Transverse colon (tissue), 4 donors: ENCODE results near the gene CXXC4. TPM values are rescaled to one million over a fixed set of nuclear protein-coding genes. Genes with fewer than 3 reads are reported as not detected.

ENCODE experiments used
- DNase-seq: peaks from one replicate; pipeline ENCODE4 v3.0.0-alpha.2; 2019
- H3K27ac ChIP-seq, 4 donors: fragments of 200-600 bp; sonication (generic); 2 replicates each; pipeline ENCODE4 v1.5.1; 2016 to 2018; ENCODE audit warnings: inconsistent platforms in 4 of 4
- H3K27me3 ChIP-seq: fragments of 200-600 bp; sonication (generic); 2 replicates; pipeline ENCODE4 v1.5.1; 2017; ENCODE audit warnings: inconsistent platforms
- H3K36me3 ChIP-seq, 4 donors: fragments of 200-600 bp; sonication (generic); 2 replicates each; pipeline ENCODE4 v1.5.1; 2017 to 2019; ENCODE audit warnings: inconsistent platforms in 4 of 4
- H3K4me1 ChIP-seq, 4 donors: fragments of 200-600 bp; sonication (generic); 2 replicates each; pipeline ENCODE4 v1.5.1; 2017 to 2020; ENCODE audit warnings: inconsistent platforms in 4 of 4
- H3K4me3 ChIP-seq, 4 donors: fragments of 200-600 bp; sonication (generic); 1 replicate in 1 of 4; 2 replicates in 3 of 4; pipeline versions ENCODE4 v1.5.1 to v1.6.1; 2017 to 2019; ENCODE audit warnings: inconsistent platforms in 4 of 4
- H3K9me3 ChIP-seq, 2 donors: fragments of 200-600 bp; sonication (generic); 2 replicates each; pipeline ENCODE4 v1.5.1; 2017 to 2019; ENCODE audit warnings: inconsistent platforms in 2 of 2
- CTCF ChIP-seq, 5 experiments: fragments of 200-600 bp in 3 of 5; fragments of 450-650 bp in 2 of 5; sonication (generic) in 3 of 5; IDR thresholded peaks; 1 replicate in 2 of 5; 2 replicates in 3 of 5; pipeline ENCODE4 v1.5.1; 2016 to 2017; ENCODE audit warnings: antibody characterized with exemption in 5 of 5, inconsistent platforms in 3 of 5, mild to moderate bottlenecking in 2 of 5, moderate library complexity in 1 of 5
- EP300 ChIP-seq: sonication (generic); formaldehyde crosslinking; IDR thresholded peaks from one replicate; pipeline ENCODE4 v1.6.1; 2017; ENCODE audit warnings: antibody characterized with exemption, low read depth
- POLR2A ChIP-seq: fragments of 450-650 bp; IDR thresholded peaks from one replicate; pipeline ENCODE4 v1.6.1; 2016; ENCODE audit warnings: antibody characterized with exemption, mild to moderate bottlenecking, moderate library complexity
- POLR2AphosphoS5 ChIP-seq, 3 donors: sonication (generic); formaldehyde crosslinking; IDR thresholded peaks; one replicate each; pipeline ENCODE4 v1.6.1; 2016; ENCODE audit warnings: antibody characterized with exemption in 3 of 3
- WGBS, 2 donors: methylation state at CpG; one replicate each; pipeline ENCODE4 v1.1.5; 2018; ENCODE audit warnings: low coverage in 1 of 2; 5-methylcytosine and 5-hydroxymethylcytosine counted together
- in situ Hi-C, 4 donors: fragments of 200-750 bp; cut with MboI; loops; one replicate each; pipeline versions ENCODE4 v1.15.0 to v1.15.1; 2017; ENCODE audit warnings: low sequenced_read_pairs in 3 of 4, low pct_ligation_motif_present in 1 of 4, low pct_unique_long_range_greater_than_20kb in 1 of 4
- intact Hi-C: fragments of 100-400 bp; cut with DNase I; formaldehyde crosslinking; loops from one replicate; pipeline ENCODE4 v1.15.1; 2023; ENCODE audit warnings: low total_unique reads
- total RNA-seq, 4 donors: library from RNA; depleted of rRNA; stranded (reverse); fragments of >200 nt; gene quantifications; one replicate each; pipeline ENCODE4 v1.1.0, GENCODE V29; 2016

The CXXC4 gene
- total RNA-seq, 4 donors from 2014 or later = 0.96 to 1.7 TPM; not detected in 2

- in situ Hi-C loops (no loop called here), intact Hi-C loops (no loop called here)
- H3K27ac ChIP-seq = no peak overlapping the region
- no peak overlapping the region for H3K4me3 ChIP-seq
- TF ChIP-seq CTCF (IDR thresholded peaks at IDR 0.05) (no peak), POLR2A (no peak), EP300 (no peak), POLR2AphosphoS5 (IDR thresholded peaks at IDR 0.05) (no peak)
- WGBS, 2 donors = 76 to 86% methylated on average over 2 of the region's 2 CpGs
- H3K9me3 ChIP-seq = no peaks in the 10 kb centered on the region
- no peaks in the 10 kb centered on the region for H3K36me3 ChIP-seq
- DNase-seq = no peak
- H3K27me3 ChIP-seq = no peaks in the 10 kb centered on the region
- H3K4me1 ChIP-seq = no peaks in the 10 kb centered on the region
Measured at GRCh38 chr4:104530426-104530825, 35.7 kb upstream of the CXXC4 start.

GRCh38 chr4:104524591-104524990 is 29.9 kb upstream of the CXXC4 start:
- Histone ChIP-seq H3K36me3 (no peaks in the 10 kb centered on the region), H3K9me3 (no peaks in the 10 kb centered on the region), H3K27ac (no peak overlapping the region), H3K4me3 (no peak overlapping the region), H3K4me1 (no peaks in the 10 kb centered on the region), H3K27me3 (no peaks in the 10 kb centered on the region)
- in situ Hi-C loops = no loop called here
- DNase-seq = no peak
- TF ChIP-seq POLR2A = no peak
- intact Hi-C loops = no loop called here
- 84 to 100% methylated on average over 1 of the region's 1 CpG for WGBS, 2 donors

- no peak overlapping the region for H3K27ac ChIP-seq
- no peak for DNase-seq
- TF ChIP-seq POLR2AphosphoS5 (IDR thresholded peaks at IDR 0.05) (no peak), EP300 (no peak), CTCF (IDR thresholded peaks at IDR 0.05) (no peak), POLR2A (no peak)
- no peak overlapping the region for H3K4me3 ChIP-seq
- no peaks in the 10 kb centered on the region for H3K36me3 ChIP-seq
- no peaks in the 10 kb centered on the region for H3K27me3 ChIP-seq
- 57 to 66% methylated on average over 1 to 2 of the region's 2 CpGs for WGBS, 2 donors
- H3K4me1 ChIP-seq = no peaks in the 10 kb centered on the region
- in situ Hi-C loops (no loop called here), intact Hi-C loops (no loop called here)
- H3K9me3 ChIP-seq = no peaks in the 10 kb centered on the region
Measured at GRCh38 chr4:104524026-104524425, 29.3 kb upstream of the CXXC4 start.

- Histone ChIP-seq H3K27ac (no peak overlapping the region), H3K4me3 (no peak overlapping the region), H3K9me3 (no peaks in the 10 kb centered on the region), H3K27me3 (no peaks in the 10 kb centered on the region), H3K4me1 (no peaks in the 10 kb centered on the region), H3K36me3 (no peaks in the 10 kb centered on the region)
- DNase-seq = no peak
- intact Hi-C loops (no loop called here), in situ Hi-C loops (no loop called here)
- no peak for TF ChIP-seq POLR2AphosphoS5 (IDR thresholded peaks at IDR 0.05)
- TF ChIP-seq POLR2A = no peak
- TF ChIP-seq CTCF (IDR thresholded peaks at IDR 0.05) = no peak
- no peak for TF ChIP-seq EP300
Measured at GRCh38 chr4:104519588-104519987, 24.9 kb upstream of the CXXC4 start.

GRCh38 chr4:104516884-104517283 is 22.2 kb upstream of the CXXC4 start:
- H3K4me1 ChIP-seq = no peaks in the 10 kb centered on the region
- TF ChIP-seq CTCF (IDR thresholded peaks at IDR 0.05) = no peak
- TF ChIP-seq POLR2A = no peak
- TF ChIP-seq POLR2AphosphoS5 (IDR thresholded peaks at IDR 0.05) = no peak
- no peak for TF ChIP-seq EP300
- intact Hi-C loops = no loop called here
- in situ Hi-C loops = no loop called here
- no peaks in the 10 kb centered on the region for H3K36me3 ChIP-seq
- H3K4me3 ChIP-seq = no peak overlapping the region
- no peaks in the 10 kb centered on the region for H3K9me3 ChIP-seq
- no peak for DNase-seq
- no peaks in the 10 kb centered on the region for H3K27me3 ChIP-seq
- no peak overlapping the region for H3K27ac ChIP-seq
